K562 (cell line): Measurements from ENCODE around the gene CHPF. TPM values are rescaled to one million over a fixed set of nuclear protein-coding genes. Genes with fewer than 3 reads are reported as not detected.

ENCODE experiments used
- BRD4 ChIP-seq: fragments of 200-600 bp; sonication (generic); IDR thresholded peaks from 2 replicates; pipeline ENCODE4 v1.6.1; 2017; ENCODE audit warnings: inconsistent platforms
- FOXA3 ChIP-seq, 2 experiments: fragments of 450-650 bp in 1 of 2; sonication (generic) in 1 of 2; formaldehyde crosslinking; IDR thresholded peaks in 1 of 2; conservative IDR thresholded peaks in 1 of 2; 2 replicates each; pipeline versions ENCODE4 v1.4.0 to v1.8.0; 2020 to 2022; ENCODE audit warnings: mild to moderate bottlenecking in 2 of 2, missing genetic modification reagents in 1 of 2
- HLTF ChIP-seq: fragments of 450-650 bp; IDR thresholded peaks from 2 replicates; pipeline ENCODE4 v1.6.1; 2016
- MEIS2 ChIP-seq: fragments of 450-650 bp; IDR thresholded peaks from 2 replicates; pipeline ENCODE4 v1.6.1; 2014; ENCODE audit warnings: mild to moderate bottlenecking; ENCODE audit not compliant: partially characterized antibody
- NFIC ChIP-seq: fragments of 450-650 bp; IDR thresholded peaks from 2 replicates; pipeline ENCODE4 v1.6.1; 2017; ENCODE audit warnings: mild to moderate bottlenecking, inconsistent platforms
- SMAD1 ChIP-seq: fragments of 150-350 bp; IDR thresholded peaks from 2 replicates; pipeline ENCODE4 v1.6.1; 2014; ENCODE audit warnings: low read length, low read depth; ENCODE audit not compliant: partially characterized antibody
- XRCC5 ChIP-seq: fragments of 200-400 bp; formaldehyde crosslinking; IDR thresholded peaks from 2 replicates; pipeline ENCODE4 v1.6.1; 2017; ENCODE audit warnings: low read depth, mild to moderate bottlenecking, low read length
- YY1 ChIP-seq, 3 experiments: IDR thresholded peaks; 2 replicates each; pipeline ENCODE4 v1.6.1; 2011; ENCODE audit warnings: low read length in 2 of 3, mild to moderate bottlenecking in 2 of 3, moderate library complexity in 2 of 3, borderline replicate concordance in 1 of 3, control low read depth in 1 of 3, low read depth in 1 of 3; ENCODE audit not compliant: insufficient read depth in 3 of 3, insufficient replicate concordance in 2 of 3, control insufficient read depth in 1 of 3, insufficient read length in 1 of 3; ENCODE audit errors: extremely low read depth in 1 of 3
- ZNF24 ChIP-seq: fragments of 450-650 bp; IDR thresholded peaks from 2 replicates; pipeline ENCODE4 v1.6.1; 2016
- ZNF408 ChIP-seq: fragments of 250-450 bp; sonication (Bioruptor Pico); IDR thresholded peaks from 2 replicates; pipeline ENCODE4 v1.4.0; 2020; ENCODE audit warnings: low read depth, mild to moderate bottlenecking, moderate library complexity
- ZNF586 ChIP-seq: fragments of 450-650 bp; formaldehyde crosslinking; conservative IDR thresholded peaks from 2 replicates; pipeline ENCODE4 v1.4.0; 2020; ENCODE audit warnings: mild to moderate bottlenecking, moderate library complexity
- polyA plus RNA-seq, 8 experiments: library from polyadenylated mRNA; depleted of rRNA in 4 of 8; stranded (reverse) in 5 of 8; unstranded in 3 of 8; fragments of >200 nt; fragmentation: Nextera tagmentation in 2 of 8; fragmentation: Illumina TruSeq in 1 of 8; extraction: Ambion mirVana in 2 of 8; extraction: Trizol in 1 of 8; gene quantifications; 2 replicates each; pipeline versions ENCODE4 v1.2.1 to v1.2.3, GENCODE V29; 2011 to 2014; ENCODE audit warnings: inconsistent platforms in 1 of 8, missing spikeins in 1 of 8
- total RNA-seq, 7 experiments: library from RNA; depleted of rRNA in 6 of 7; stranded (reverse); fragments of >200 nt in 6 of 7; fragmentation: Illumina TruSeq in 2 of 7; extraction: Trizol in 2 of 7; gene quantifications; 2 replicates each; pipeline versions ENCODE4 v1.2.1 to v1.2.3, GENCODE V29; 2011 to 2021; ENCODE audit warnings: low replicate concordance in 1 of 7
- TF ChIP-seq, protein P1 (sequence below): sonication (generic); formaldehyde crosslinking; IDR thresholded peaks from 2 replicates; pipeline ENCODE4 v1.8.0; 2022; ENCODE audit warnings: mild to moderate bottlenecking, missing genetic modification reagents
- TF ChIP-seq, protein P2 (sequence below), 2 experiments: fragments of 450-650 bp; IDR thresholded peaks; 2 replicates each; pipeline ENCODE4 v1.6.1; 2018; ENCODE audit warnings: mild to moderate bottlenecking in 2 of 2, low read depth in 1 of 2; ENCODE audit not compliant: partially characterized antibody in 2 of 2
- TF ChIP-seq, protein P3 (sequence below): fragments of 450-650 bp; IDR thresholded peaks from 2 replicates; pipeline ENCODE4 v1.6.1; 2017; ENCODE audit warnings: antibody characterized with exemption, mild to moderate bottlenecking
- TF ChIP-seq, protein P4 (sequence below): sonication (generic); formaldehyde crosslinking; IDR thresholded peaks from 2 replicates; pipeline ENCODE4 v1.8.1; 2023; ENCODE audit warnings: mild to moderate bottlenecking, missing genetic modification reagents, moderate library complexity

Gene CHPF
- total and polyA plus RNA-seq, 9 of the 15 experiments (the other 6 are each of a cell fraction or from before 2014, with no cell fraction given) = 0.15 to 57.2 (median 7.9) TPM

DNA sequence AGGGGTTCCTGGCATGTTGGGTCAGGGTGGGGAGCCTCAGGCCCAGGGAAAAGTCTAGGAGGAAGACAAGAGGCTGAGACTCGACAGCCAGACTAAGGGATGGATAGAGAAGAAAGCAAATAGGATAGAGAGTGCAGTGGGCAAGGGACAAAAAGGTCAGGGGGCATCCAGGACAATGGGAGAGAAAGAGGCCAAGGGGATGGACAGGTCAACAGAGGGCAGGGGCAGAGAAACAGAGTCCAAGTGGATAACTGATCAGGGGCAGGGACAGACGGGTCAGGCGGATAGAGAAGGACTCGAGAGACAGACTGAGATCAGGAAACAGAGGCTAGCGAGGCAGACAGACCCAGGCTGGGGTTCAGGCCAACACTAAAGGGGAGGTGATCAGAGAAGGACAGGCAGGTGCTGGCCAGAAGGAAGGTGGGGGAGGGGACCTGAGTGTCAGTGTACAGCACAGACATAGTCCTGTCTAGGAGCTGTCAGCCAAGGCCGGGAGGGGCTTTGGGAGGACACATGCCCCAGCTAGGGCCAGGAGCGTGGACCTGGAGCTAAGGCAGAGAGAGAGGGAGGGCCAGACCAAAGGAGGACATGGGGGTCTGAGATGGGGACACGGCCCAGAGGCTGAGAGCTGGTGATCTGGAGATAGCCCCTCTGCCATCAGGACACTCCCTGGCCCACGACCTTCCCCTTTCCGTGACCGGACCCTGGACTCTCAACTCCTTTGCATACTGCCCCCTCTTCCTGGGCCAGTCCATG lies 17.1 kb downstream of the CHPF start (continued):
- TF ChIP-seq, protein P1, sequence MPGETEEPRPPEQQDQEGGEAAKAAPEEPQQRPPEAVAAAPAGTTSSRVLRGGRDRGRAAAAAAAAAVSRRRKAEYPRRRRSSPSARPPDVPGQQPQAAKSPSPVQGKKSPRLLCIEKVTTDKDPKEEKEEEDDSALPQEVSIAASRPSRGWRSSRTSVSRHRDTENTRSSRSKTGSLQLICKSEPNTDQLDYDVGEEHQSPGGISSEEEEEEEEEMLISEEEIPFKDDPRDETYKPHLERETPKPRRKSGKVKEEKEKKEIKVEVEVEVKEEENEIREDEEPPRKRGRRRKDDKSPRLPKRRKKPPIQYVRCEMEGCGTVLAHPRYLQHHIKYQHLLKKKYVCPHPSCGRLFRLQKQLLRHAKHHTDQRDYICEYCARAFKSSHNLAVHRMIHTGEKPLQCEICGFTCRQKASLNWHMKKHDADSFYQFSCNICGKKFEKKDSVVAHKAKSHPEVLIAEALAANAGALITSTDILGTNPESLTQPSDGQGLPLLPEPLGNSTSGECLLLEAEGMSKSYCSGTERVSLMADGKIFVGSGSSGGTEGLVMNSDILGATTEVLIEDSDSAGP = no peak
- TF ChIP-seq YY1 (IDR thresholded peaks at IDR 0.05; ENCODE audit: borderline replicate concordance in 1 of 3, control insufficient read depth in 1 of 3, extremely low read depth in 1 of 3, insufficient read depth in 3 of 3, insufficient read length in 1 of 3, insufficient replicate concordance in 2 of 3, low read depth in 1 of 3, low read length in 2 of 3) (no peak), ZNF586 (CRISPR knock-in tag) (no peak), MEIS2 (peak; percentile 8), SMAD1 (no peak), BRD4 (no peak), ZNF408 (no peak), HLTF (peak; percentile 82; the same call in 1 of the 2 replicates), FOXA3 (CRISPR knock-in tag; conservative IDR thresholded peaks at IDR 0.05 in 1 of 2, IDR thresholded peaks at IDR 0.05 in 1 of 2) (no peak), NFIC (no peak), ZNF24 (no peak), XRCC5 (no peak)
- TF ChIP-seq, protein P2, sequence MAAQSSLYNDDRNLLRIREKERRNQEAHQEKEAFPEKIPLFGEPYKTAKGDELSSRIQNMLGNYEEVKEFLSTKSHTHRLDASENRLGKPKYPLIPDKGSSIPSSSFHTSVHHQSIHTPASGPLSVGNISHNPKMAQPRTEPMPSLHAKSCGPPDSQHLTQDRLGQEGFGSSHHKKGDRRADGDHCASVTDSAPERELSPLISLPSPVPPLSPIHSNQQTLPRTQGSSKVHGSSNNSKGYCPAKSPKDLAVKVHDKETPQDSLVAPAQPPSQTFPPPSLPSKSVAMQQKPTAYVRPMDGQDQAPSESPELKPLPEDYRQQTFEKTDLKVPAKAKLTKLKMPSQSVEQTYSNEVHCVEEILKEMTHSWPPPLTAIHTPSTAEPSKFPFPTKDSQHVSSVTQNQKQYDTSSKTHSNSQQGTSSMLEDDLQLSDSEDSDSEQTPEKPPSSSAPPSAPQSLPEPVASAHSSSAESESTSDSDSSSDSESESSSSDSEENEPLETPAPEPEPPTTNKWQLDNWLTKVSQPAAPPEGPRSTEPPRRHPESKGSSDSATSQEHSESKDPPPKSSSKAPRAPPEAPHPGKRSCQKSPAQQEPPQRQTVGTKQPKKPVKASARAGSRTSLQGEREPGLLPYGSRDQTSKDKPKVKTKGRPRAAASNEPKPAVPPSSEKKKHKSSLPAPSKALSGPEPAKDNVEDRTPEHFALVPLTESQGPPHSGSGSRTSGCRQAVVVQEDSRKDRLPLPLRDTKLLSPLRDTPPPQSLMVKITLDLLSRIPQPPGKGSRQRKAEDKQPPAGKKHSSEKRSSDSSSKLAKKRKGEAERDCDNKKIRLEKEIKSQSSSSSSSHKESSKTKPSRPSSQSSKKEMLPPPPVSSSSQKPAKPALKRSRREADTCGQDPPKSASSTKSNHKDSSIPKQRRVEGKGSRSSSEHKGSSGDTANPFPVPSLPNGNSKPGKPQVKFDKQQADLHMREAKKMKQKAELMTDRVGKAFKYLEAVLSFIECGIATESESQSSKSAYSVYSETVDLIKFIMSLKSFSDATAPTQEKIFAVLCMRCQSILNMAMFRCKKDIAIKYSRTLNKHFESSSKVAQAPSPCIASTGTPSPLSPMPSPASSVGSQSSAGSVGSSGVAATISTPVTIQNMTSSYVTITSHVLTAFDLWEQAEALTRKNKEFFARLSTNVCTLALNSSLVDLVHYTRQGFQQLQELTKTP (IDR thresholded peaks at IDR 0.05; ENCODE audit: low read depth in 1 of 2, partially characterized antibody in 2 of 2) = no peak
- TF ChIP-seq, protein P3, sequence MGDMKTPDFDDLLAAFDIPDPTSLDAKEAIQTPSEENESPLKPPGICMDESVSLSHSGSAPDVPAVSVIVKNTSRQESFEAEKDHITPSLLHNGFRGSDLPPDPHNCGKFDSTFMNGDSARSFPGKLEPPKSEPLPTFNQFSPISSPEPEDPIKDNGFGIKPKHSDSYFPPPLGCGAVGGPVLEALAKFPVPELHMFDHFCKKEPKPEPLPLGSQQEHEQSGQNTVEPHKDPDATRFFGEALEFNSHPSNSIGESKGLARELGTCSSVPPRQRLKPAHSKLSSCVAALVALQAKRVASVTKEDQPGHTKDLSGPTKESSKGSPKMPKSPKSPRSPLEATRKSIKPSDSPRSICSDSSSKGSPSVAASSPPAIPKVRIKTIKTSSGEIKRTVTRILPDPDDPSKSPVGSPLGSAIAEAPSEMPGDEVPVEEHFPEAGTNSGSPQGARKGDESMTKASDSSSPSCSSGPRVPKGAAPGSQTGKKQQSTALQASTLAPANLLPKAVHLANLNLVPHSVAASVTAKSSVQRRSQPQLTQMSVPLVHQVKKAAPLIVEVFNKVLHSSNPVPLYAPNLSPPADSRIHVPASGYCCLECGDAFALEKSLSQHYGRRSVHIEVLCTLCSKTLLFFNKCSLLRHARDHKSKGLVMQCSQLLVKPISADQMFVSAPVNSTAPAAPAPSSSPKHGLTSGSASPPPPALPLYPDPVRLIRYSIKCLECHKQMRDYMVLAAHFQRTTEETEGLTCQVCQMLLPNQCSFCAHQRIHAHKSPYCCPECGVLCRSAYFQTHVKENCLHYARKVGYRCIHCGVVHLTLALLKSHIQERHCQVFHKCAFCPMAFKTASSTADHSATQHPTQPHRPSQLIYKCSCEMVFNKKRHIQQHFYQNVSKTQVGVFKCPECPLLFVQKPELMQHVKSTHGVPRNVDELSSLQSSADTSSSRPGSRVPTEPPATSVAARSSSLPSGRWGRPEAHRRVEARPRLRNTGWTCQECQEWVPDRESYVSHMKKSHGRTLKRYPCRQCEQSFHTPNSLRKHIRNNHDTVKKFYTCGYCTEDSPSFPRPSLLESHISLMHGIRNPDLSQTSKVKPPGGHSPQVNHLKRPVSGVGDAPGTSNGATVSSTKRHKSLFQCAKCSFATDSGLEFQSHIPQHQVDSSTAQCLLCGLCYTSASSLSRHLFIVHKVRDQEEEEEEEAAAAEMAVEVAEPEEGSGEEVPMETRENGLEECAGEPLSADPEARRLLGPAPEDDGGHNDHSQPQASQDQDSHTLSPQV = 0 out of 2 replicates have a peak, but pooled peaks have one; percentile 29
- TF ChIP-seq, protein P4, sequence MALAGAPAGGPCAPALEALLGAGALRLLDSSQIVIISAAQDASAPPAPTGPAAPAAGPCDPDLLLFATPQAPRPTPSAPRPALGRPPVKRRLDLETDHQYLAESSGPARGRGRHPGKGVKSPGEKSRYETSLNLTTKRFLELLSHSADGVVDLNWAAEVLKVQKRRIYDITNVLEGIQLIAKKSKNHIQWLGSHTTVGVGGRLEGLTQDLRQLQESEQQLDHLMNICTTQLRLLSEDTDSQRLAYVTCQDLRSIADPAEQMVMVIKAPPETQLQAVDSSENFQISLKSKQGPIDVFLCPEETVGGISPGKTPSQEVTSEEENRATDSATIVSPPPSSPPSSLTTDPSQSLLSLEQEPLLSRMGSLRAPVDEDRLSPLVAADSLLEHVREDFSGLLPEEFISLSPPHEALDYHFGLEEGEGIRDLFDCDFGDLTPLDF = no peak
